ENCODE measurements around the gene TMEM273.

Gene TMEM273

DNA sequence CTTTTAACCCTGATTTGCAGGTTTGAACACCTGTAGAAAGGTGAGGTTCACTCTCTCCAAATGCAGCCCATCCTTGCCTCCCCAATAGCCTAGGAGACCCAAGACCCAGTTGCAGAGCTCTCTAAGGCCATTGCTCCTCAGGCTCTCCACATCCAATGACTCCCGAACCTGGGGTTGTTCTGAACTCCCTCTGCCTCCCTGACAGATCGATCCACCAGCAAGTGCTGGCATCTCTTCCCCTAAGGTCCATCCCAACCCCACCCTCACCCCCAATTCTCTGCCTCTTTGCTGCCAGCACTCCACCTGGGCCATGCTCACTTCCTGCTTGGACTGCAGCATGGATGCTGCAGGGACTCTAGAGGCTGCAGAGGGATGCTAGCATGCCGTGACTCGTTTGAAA is 35.1 kb downstream of the TMEM273 start:
- Histone ChIP-seq H3K27ac (ENCODE audit: low read depth, low read length) (no peak overlapping the region), H3K27me3 (ENCODE audit: insufficient read depth, low read length) (peaks cover 76% of the 10 kb centered on the region), H3K4me3 (ENCODE audit: low read depth, low read length) (no peak overlapping the region), H3K79me2 (ENCODE audit: control insufficient read depth, insufficient read depth, low read length, unreplicated experiment) (no peaks in the 10 kb centered on the region), H3K4me1 (ENCODE audit: control insufficient read depth, insufficient read depth, low read length, unreplicated experiment) (no peaks in the 10 kb centered on the region), H3K36me3 (ENCODE audit: insufficient read depth, low read length) (no peaks in the 10 kb centered on the region), H2AFZ (ENCODE audit: low read length, unreplicated experiment) (no peak overlapping the region)

DNA sequence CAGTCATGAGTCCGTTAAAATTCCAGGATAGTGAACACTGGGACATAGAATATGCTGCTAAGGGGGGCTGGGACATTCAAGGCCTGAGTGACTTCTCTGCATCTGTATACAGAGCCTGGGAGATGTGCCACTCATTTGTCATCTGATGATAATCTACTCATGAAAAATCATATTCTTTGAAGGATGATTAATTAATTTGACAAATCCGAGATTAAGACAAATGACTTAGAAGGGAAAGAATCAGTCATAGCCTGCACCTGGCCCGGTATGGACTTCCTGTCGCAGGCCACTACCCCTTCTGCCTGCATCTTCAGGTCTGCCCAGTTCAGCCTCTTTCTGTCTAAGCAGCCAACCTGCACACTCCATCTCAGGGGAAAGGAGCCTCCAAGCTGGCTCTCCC is 35.5 kb downstream of the TMEM273 start:
- H3K27me3 ChIP-seq (ENCODE audit: insufficient read depth, low read length), result peaks cover 74% of the 10 kb centered on the region
- H3K27ac ChIP-seq (ENCODE audit: low read depth, low read length), result no peak overlapping the region

DNA sequence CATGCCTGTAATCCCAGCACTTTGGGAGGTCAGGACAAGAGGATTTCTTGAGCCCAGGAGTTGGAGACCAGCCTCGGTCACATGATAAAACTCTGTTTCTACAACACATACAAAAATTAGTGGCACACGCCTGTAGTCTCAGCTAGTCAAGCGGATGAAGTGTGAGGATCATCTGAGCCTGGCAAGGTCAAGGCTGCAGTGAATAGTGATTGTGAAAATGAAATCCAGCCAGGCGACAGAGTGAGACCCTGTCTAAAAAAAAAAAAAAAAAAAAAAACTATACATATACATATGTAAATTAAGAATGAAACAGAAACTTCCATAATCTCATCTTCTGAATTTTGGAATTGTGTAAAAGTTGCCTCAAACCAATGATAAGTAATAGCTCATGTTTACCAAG is 36.2 kb downstream of the TMEM273 start:
- Histone ChIP-seq H3K36me3 (ENCODE audit: insufficient read depth, low read length) (no peaks in the 10 kb centered on the region), H3K4me1 (ENCODE audit: control insufficient read depth, insufficient read depth, low read length, unreplicated experiment) (no peaks in the 10 kb centered on the region), H3K4me3 (ENCODE audit: low read depth, low read length) (no peak overlapping the region), H3K27ac (ENCODE audit: low read depth, low read length) (no peak overlapping the region), H3K27me3 (ENCODE audit: insufficient read depth, low read length) (peaks cover 72% of the 10 kb centered on the region), H3K79me2 (ENCODE audit: control insufficient read depth, insufficient read depth, low read length, unreplicated experiment) (no peaks in the 10 kb centered on the region), H2AFZ (ENCODE audit: low read length, unreplicated experiment) (no peak overlapping the region)

More for the DNA sequence above, 35.5 kb downstream of the TMEM273 start:
- Histone ChIP-seq H2AFZ (ENCODE audit: low read length, unreplicated experiment) (no peak overlapping the region), H3K36me3 (ENCODE audit: insufficient read depth, low read length) (no peaks in the 10 kb centered on the region), H3K79me2 (ENCODE audit: control insufficient read depth, insufficient read depth, low read length, unreplicated experiment) (no peaks in the 10 kb centered on the region), H3K4me1 (ENCODE audit: control insufficient read depth, insufficient read depth, low read length, unreplicated experiment) (no peaks in the 10 kb centered on the region), H3K4me3 (ENCODE audit: low read depth, low read length) (no peak overlapping the region)

DNA sequence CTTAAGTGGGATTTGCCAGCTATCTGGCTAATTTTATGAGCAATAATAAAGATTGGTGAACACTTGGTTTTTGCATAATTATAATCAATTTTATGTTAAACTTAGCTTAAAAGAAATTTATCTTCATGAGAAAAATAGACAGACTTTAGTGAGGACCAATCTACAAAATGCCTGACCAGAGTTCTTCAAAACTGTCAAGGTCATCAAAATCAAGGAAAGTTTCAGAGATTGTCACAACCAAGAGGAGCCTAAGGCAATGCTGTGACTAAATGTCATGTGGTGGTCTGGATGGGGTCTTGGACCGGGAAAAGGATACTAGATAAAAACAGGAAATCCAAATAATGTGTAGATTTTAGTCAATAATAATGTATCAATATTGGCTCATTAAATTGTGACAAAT is 36.7 kb downstream of the TMEM273 start:
- Histone ChIP-seq H3K27me3 (ENCODE audit: insufficient read depth, low read length) (peaks cover 67% of the 10 kb centered on the region), H3K79me2 (ENCODE audit: control insufficient read depth, insufficient read depth, low read length, unreplicated experiment) (no peaks in the 10 kb centered on the region), H3K27ac (ENCODE audit: low read depth, low read length) (no peak overlapping the region), H2AFZ (ENCODE audit: low read length, unreplicated experiment) (no peak overlapping the region), H3K4me3 (ENCODE audit: low read depth, low read length) (no peak overlapping the region), H3K4me1 (ENCODE audit: control insufficient read depth, insufficient read depth, low read length, unreplicated experiment) (no peaks in the 10 kb centered on the region), H3K36me3 (ENCODE audit: insufficient read depth, low read length) (no peaks in the 10 kb centered on the region)

DNA sequence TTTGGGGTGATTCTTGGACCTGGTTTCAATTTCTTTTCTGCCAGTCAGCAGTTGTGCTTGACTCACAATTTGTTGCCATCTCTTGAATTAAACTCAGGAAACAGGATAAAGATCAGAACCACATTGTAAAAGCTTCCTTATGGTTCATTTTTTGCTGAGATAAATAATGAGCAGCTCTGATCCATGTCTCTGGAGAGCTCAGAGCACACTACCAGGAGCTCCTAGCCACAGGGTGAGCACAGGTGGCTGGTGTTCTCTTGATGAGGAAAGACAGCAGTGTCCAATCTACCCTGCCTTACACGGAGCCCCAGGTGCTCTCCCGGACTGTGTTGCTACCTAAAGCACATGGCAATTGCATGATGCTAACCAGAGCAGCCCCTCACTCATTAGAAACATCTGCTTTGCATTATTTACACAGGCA is 37.2 kb downstream of the TMEM273 start:
- Histone ChIP-seq H3K36me3 (ENCODE audit: insufficient read depth, low read length) (no peaks in the 10 kb centered on the region), H2AFZ (ENCODE audit: low read length, unreplicated experiment) (no peak overlapping the region), H3K4me1 (ENCODE audit: control insufficient read depth, insufficient read depth, low read length, unreplicated experiment) (no peaks in the 10 kb centered on the region), H3K4me3 (ENCODE audit: low read depth, low read length) (no peak overlapping the region), H3K27ac (ENCODE audit: low read depth, low read length) (no peak overlapping the region), H3K79me2 (ENCODE audit: control insufficient read depth, insufficient read depth, low read length, unreplicated experiment) (no peaks in the 10 kb centered on the region), H3K27me3 (ENCODE audit: insufficient read depth, low read length) (peaks cover 65% of the 10 kb centered on the region)

DNA sequence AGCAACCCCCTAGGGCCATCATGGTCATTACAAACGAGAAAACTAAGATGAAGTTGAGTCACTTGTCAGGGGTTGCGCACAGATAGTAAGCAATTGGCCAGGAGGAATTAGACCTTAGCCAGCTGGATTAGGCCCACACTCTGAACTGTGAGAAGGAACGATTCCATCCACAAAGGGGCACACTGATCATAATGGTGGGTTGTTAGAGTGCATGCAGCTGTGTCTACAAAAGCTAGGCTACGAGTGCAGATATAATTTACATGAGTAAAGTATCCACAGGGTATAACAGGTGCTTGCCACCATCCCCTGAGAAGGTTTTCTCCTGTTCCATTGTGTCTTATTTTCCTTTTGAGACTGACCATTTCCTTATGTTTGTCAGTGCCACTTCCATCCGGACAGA is 37.8 kb downstream of the TMEM273 start:
- no peaks in the 10 kb centered on the region for H3K4me1 ChIP-seq (ENCODE audit: control insufficient read depth, insufficient read depth, low read length, unreplicated experiment)
- peaks cover 59% of the 10 kb centered on the region for H3K27me3 ChIP-seq (ENCODE audit: insufficient read depth, low read length)
- no peak overlapping the region for H3K4me3 ChIP-seq (ENCODE audit: low read depth, low read length)
- H3K27ac ChIP-seq (ENCODE audit: low read depth, low read length), result no peak overlapping the region
- no peaks in the 10 kb centered on the region for H3K36me3 ChIP-seq (ENCODE audit: insufficient read depth, low read length)
- H3K79me2 ChIP-seq (ENCODE audit: control insufficient read depth, insufficient read depth, low read length, unreplicated experiment), result no peaks in the 10 kb centered on the region
- H2AFZ ChIP-seq (ENCODE audit: low read length, unreplicated experiment), result no peak overlapping the region

DNA sequence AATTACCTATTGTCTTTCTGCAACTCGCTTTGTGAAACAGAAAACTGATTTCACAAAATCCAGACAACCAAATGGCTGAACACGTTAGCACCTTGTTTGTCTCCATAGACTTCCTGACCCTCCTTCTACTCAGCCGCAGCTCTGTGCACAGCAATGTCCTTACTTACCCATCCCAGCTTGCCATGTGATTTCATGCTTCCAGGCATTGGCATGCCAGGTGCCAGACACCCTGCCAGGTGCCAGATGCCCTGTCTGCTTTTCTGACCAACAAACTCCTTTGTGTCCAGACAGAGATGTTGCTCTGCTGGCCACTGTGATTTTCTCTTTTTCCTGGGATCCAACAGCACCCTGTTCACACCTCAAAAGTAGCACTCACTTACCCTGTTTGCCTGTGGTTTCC is 38.3 kb downstream of the TMEM273 start:
- no peaks in the 10 kb centered on the region for H3K79me2 ChIP-seq (ENCODE audit: control insufficient read depth, insufficient read depth, low read length, unreplicated experiment)
- H3K27ac ChIP-seq (ENCODE audit: low read depth, low read length), result no peak overlapping the region
- H2AFZ ChIP-seq (ENCODE audit: low read length, unreplicated experiment), result no peak overlapping the region
- H3K36me3 ChIP-seq (ENCODE audit: insufficient read depth, low read length), result no peaks in the 10 kb centered on the region
- H3K4me3 ChIP-seq (ENCODE audit: low read depth, low read length), result no peak overlapping the region
- H3K4me1 ChIP-seq (ENCODE audit: control insufficient read depth, insufficient read depth, low read length, unreplicated experiment), result no peaks in the 10 kb centered on the region
- peaks cover 54% of the 10 kb centered on the region for H3K27me3 ChIP-seq (ENCODE audit: insufficient read depth, low read length)

DNA sequence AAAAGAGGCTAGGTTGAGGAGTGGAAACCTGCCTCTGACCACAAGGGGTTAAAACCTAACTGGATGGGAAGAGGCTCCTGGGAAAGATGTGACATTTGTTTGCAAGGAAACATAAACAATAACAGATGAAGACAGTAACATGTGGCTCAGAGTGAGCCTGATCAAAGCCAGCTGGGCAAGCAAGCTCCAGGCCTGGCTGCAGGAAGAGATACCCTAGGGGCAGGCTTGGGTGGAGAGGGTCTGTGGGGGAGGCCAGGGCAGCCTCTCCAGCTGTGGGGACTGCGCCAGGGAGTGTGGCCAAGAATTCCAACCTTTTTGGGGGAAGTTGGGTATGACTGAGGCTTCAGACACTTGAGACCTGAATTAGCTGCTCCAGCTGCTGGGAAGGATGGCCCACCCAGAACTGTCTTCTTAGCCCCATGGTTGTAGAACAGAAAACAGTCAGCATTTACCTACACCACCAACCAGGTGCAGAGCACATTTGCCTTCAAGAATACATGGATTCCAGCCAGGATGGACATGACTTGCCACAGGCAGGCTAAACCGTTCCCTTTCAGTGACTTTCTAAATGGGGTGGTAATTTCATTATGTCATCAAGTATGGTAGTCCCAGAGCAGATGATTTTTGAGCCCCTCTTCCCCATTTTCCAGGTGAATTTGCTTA is 44.0 kb downstream of the TMEM273 start:
- Histone ChIP-seq H3K79me2 (ENCODE audit: control insufficient read depth, insufficient read depth, low read length, unreplicated experiment) (no peaks in the 10 kb centered on the region), H3K36me3 (ENCODE audit: insufficient read depth, low read length) (no peaks in the 10 kb centered on the region), H3K27me3 (ENCODE audit: insufficient read depth, low read length) (peaks cover 7% of the 10 kb centered on the region; the same call in 1 of the 2 replicates), H3K27ac (ENCODE audit: low read depth, low read length) (no peak overlapping the region), H2AFZ (ENCODE audit: low read length, unreplicated experiment) (no peak overlapping the region), H3K4me3 (ENCODE audit: low read depth, low read length) (no peak overlapping the region), H3K4me1 (ENCODE audit: control insufficient read depth, insufficient read depth, low read length, unreplicated experiment) (peaks cover 21% of the 10 kb centered on the region)

DNA sequence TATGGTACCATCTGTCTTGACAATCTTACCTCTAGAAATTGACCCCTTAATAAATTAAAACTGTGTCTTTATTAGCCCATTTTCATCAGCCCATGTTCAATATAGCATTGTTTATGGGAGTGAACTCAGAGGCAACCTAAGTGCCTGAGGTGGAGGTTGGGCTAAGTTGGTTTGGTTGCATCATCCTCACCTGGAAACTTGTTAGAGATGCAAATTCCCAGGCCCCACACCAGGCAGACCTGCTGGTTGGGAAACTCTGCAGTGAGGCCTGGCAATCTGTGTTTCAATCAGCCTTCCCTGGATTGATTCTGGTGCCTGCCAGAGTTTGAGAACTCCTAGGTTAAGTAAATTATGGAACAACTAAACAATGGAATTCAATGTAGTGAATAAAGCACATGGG is 44.9 kb downstream of the TMEM273 start:
- H3K36me3 ChIP-seq (ENCODE audit: insufficient read depth, low read length), result no peaks in the 10 kb centered on the region
- H3K27ac ChIP-seq (ENCODE audit: low read depth, low read length), result no peak overlapping the region
- H3K79me2 ChIP-seq (ENCODE audit: control insufficient read depth, insufficient read depth, low read length, unreplicated experiment), result no peaks in the 10 kb centered on the region
- H2AFZ ChIP-seq (ENCODE audit: low read length, unreplicated experiment), result no peak overlapping the region
- peaks cover 4% of the 10 kb centered on the region; the same call in 1 of the 2 replicates for H3K27me3 ChIP-seq (ENCODE audit: insufficient read depth, low read length)
- peaks cover 29% of the 10 kb centered on the region for H3K4me1 ChIP-seq (ENCODE audit: control insufficient read depth, insufficient read depth, low read length, unreplicated experiment)
- H3K4me3 ChIP-seq (ENCODE audit: low read depth, low read length), result no peak overlapping the region

DNA sequence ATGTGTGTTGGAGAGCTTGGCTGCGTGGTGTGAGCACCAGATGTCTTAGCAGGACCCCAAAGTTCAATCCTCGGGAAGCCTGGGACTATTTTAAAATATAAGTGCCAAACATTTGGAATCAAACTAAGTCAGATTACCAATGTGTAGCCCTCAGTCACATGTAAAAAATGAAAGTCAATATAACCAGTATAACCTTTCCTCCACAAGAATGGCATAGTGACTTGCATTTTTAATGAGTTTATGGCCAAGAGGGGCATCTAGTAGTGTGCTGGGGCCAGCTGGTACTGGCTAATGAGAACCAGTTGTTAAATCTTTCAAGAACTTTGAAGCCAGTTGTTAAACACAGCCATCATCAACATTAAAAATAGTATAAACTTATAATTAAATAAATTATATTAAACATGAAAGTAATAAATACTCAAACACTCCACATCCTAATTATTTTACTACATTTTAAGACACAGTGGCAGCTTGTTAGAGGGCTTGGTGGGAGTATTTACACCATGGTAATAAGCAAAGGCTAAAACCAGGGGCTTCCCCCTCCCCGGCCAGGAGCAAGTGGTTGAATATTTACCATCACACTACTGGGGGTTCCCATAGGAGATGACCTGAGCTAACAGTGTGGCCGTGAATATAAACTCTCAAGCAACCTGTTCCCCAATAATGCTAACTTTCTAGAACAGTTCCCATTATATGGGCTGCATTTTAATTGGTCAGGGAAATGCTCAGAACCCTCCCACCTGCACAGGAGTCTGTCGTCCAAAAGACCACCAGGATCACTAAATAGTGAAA is 46.5 kb downstream of the TMEM273 start:
- Histone ChIP-seq H3K4me3 (ENCODE audit: low read depth, low read length) (no peak overlapping the region), H3K4me1 (ENCODE audit: control insufficient read depth, insufficient read depth, low read length, unreplicated experiment) (peaks cover 29% of the 10 kb centered on the region), H2AFZ (ENCODE audit: low read length, unreplicated experiment) (no peak overlapping the region), H3K36me3 (ENCODE audit: insufficient read depth, low read length) (no peaks in the 10 kb centered on the region), H3K27ac (ENCODE audit: low read depth, low read length) (no peak overlapping the region), H3K79me2 (ENCODE audit: control insufficient read depth, insufficient read depth, low read length, unreplicated experiment) (no peaks in the 10 kb centered on the region), H3K27me3 (ENCODE audit: insufficient read depth, low read length) (no peaks in the 10 kb centered on the region)

All from ACC112 (cell line).